Measurements from ENCODE around the gene DCDC2. TPM values are rescaled to one million over a fixed set of nuclear protein-coding genes. Genes with fewer than 3 reads are reported as not detected.
A peak's percentile ranks its signal among the peaks of the same experiment; 100 is the strongest.
"Not testable (repeated sequence)": the region's sequence is repeated elsewhere in the genome, so short reads cannot be mapped to it uniquely, and the experiment has no call there.

DCDC2 gene
- polyA plus RNA-seq, 3 donors from 2014 or later: not detected

DNA sequence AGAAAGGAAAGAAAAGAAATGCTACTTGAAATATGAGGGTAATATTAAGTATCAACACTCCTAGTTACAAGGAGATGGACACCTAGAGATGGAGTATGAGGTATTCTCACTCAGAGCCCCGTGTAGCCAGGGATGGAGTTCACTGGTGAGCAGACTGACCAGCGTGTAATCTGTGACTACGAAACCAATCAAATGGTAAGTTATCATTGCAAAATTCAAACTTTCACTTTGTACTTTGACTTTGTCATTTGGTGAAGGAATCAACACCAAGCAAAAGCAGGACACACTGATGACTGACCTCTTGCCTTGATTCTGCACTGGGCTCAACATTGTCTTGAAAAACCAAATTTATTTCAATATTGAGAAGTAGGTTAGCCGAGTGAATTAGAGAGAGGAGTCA lies 51.8 kb downstream of the DCDC2 start:
- Mint-ChIP-seq H3K27me3 (ENCODE audit: low read depth in 3 of 3) (peaks cover 0 to 8% (median 0%) of the 10 kb centered on the region in 3 donors), H3K4me3 (no peak overlapping the region), H3K4me1 (no peaks in the 10 kb centered on the region), H3K9me3 (peaks cover 0 to 4% (median 0%) of the 10 kb centered on the region in 6 donors), H3K27ac (no peak overlapping the region), H3K36me3 (no peaks in the 10 kb centered on the region)
- no peak for DNase-seq

DNA sequence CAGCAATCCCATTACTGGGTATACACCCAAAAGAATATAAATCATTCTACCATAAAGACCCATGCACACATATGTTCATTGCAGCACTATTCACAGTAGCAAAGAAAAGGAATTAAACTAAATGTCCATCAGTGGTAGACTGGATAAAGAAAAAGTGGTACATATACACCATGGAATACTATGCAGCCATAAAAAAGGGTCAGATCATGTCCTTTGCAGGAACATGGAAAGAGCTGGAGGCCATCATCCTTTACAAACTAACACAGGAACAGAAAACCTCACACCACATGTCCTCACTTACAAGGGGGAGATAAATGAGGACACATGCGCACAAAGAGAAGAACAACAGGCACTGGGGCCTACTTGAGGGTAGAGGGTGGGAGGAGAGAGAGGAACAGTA lies 60.9 kb downstream of the DCDC2 start:
- H3K4me1 Mint-ChIP-seq: no peaks in the 10 kb centered on the region
- H3K27me3 Mint-ChIP-seq (ENCODE audit: low read depth in 3 of 3): peaks cover 2 to 6% (median 6%) of the 10 kb centered on the region in 3 donors
- no peak for DNase-seq
- no peak overlapping the region for H3K27ac Mint-ChIP-seq
- H3K36me3 Mint-ChIP-seq: no peaks in the 10 kb centered on the region
- H3K4me3 Mint-ChIP-seq: no peak overlapping the region
- peaks cover 0 to 9% (median 4%) of the 10 kb centered on the region in 6 donors for H3K9me3 Mint-ChIP-seq

DNA sequence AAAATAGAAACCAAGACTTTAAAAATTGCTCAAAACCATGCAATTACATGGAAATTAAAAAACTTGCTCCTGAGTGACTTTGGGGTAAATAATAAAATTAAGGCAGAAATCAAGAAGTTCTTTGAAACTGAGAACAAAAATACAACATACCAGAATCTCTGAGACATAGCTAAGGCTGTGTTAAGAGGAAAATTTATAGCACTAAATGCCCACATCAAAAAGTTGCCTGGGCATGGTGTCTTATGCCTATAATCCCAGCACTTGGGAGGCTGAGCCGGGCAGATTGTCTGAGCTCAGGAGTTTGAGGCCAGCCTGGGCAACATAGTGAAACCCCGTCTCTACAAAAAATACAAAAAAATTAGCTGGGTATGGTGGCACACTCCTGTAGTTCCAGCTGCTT lies 64.0 kb downstream of the DCDC2 start:
- H3K27me3 Mint-ChIP-seq (ENCODE audit: low read depth in 3 of 3); H3K4me1 Mint-ChIP-seq; H3K9me3 Mint-ChIP-seq; H3K27ac Mint-ChIP-seq; DNase-seq; H3K36me3 Mint-ChIP-seq; H3K4me3 Mint-ChIP-seq: not testable (repeated sequence)

DNA sequence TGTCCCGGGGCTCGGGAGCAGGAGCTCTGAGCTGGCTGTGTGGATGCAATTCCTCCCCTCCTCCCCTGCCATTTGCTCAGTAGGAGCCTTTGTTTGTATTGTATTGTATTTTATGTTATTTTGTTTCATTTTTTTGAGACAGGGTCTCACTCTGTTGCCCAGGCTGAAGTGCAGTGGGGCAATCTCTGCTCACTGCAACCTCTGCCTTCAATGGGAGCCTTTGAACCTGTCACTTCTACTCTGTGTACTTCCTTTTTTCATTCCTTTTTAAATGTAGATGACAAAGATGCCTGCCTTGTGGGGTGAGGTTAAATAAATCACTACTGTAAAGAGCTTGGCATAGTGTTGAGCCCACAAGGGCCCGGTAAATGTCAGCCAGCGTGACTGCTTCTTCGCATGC lies 70.6 kb downstream of the DCDC2 start:
- H3K27ac Mint-ChIP-seq: no peak overlapping the region
- H3K4me1 Mint-ChIP-seq: peaks cover 0 to 6% of the 10 kb centered on the region in 2 donors
- H3K9me3 Mint-ChIP-seq: peaks cover 0 to 2% (median 0%) of the 10 kb centered on the region in 6 donors
- H3K36me3 Mint-ChIP-seq: no peaks in the 10 kb centered on the region
- no peak for DNase-seq
- no peak overlapping the region for H3K4me3 Mint-ChIP-seq
- H3K27me3 Mint-ChIP-seq (ENCODE audit: low read depth in 3 of 3): peaks cover 0 to 3% (median 0%) of the 10 kb centered on the region in 3 donors

DNA sequence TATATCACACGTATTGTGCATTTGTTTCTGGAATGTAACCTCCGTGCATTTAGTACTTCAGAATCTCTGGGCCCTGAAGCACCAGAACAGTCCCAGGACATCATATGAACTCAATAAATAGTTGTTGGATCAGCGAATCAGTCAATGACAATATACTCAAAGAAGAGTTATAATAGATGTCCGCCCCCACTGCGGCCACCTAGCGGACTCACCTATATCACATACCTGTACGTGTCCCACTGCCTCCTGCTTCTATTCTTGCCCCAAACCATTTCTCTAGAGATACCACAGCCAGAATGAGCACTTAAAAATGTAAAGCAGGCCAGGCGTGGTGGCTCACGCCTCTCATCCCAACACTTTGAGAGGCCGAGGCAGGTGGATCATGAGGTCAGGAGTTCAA lies 73.9 kb downstream of the DCDC2 start:
- Mint-ChIP-seq H3K27ac (no peak overlapping the region), H3K4me1 (peaks cover 0 to 6% of the 10 kb centered on the region in 2 donors), H3K27me3 (ENCODE audit: low read depth in 3 of 3) (peaks cover 0 to 3% (median 2%) of the 10 kb centered on the region in 3 donors), H3K9me3 (peaks cover 0 to 2% (median 0%) of the 10 kb centered on the region in 6 donors), H3K4me3 (no peak overlapping the region), H3K36me3 (no peaks in the 10 kb centered on the region)
- DNase-seq: no peak

DNA sequence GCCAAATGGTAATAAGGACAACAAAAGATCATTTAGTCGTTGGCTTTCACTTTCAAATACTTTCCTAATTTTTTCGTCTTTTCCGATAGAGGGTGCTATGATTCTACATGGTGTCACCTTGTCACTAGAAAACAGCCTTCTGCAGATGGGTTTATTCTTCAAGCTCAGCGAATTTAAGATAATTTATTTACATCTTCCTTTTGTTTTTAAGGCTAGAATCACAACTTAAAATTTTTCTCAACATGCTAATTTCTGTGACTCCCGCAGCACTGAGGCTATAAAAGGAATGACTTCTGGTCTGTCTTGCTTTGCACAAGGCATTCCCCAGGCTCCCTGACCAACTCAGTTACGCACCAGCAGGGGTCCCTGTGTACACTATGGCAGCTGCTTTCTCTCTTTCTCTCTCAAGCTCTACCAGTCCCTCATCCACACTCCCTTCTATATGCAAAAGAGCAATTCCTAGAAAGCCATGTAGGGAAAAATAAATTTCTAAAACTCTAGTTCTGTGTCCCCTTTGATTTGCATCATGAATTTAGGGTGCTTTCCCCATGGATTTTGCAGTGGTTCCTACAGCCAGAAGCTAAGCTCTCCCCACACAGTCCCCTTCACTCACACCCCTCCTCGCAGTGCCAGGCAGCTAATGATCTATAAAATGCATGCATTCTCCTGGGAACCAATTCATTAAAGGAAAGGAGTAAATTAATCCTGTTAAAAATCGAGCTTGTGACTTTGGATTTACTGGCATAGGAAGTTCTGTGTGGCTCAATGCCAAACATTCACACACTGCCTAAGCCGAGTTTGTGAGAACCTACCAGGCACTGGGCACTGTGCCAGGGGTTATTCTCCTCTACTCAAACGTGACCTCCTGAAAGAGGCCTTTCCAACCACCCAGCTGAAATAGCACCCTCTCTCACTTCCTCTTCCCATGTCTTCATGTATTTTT lies 74.5 kb downstream of the DCDC2 start:
- peaks cover 0 to 6% (median 2%) of the 10 kb centered on the region in 3 donors for H3K27me3 Mint-ChIP-seq (ENCODE audit: low read depth in 3 of 3)
- H3K4me1 Mint-ChIP-seq: peaks cover 0 to 6% of the 10 kb centered on the region in 2 donors
- H3K27ac Mint-ChIP-seq: no peak overlapping the region
- DNase-seq: peak in 1 of 3 donors; percentile 5
- H3K9me3 Mint-ChIP-seq: peaks cover 0 to 2% (median 0%) of the 10 kb centered on the region in 6 donors
- H3K36me3 Mint-ChIP-seq: no peaks in the 10 kb centered on the region
- H3K4me3 Mint-ChIP-seq: peak overlapping the region in 1 of 5 donors; percentile 31

DNA sequence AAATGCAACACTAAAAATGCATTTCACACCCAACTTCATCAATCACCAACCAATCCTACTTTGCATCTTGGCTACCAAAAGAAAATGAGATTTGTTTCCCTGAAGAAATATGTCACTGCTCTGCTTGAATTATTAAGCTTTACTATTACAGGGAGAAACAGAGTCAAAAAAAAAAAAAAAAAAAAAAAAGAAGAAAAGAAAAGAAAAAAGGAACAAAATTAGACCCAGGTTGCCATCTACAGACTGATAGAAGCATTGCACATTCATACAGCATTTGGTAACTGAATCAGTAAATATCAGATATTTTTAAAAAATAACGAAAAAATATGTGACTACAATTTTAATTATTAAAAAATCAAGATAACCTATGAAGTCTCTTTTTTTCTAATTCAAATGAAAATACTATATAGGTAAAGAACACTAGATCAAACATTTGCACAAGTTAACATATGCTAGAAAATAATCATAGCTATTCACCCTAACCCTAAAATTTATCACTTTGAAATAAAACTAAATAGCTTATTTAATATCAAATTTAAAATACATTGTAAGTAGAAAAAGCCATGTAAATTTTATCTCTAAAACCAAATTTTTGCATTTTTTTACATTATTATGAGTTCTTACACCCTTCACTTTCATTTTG lies 83.3 kb downstream of the DCDC2 start:
- no peaks in the 10 kb centered on the region for H3K9me3 Mint-ChIP-seq
- H3K4me1 Mint-ChIP-seq: no peaks in the 10 kb centered on the region
- no peak for DNase-seq
- H3K4me3 Mint-ChIP-seq: no peak overlapping the region
- H3K27me3 Mint-ChIP-seq (ENCODE audit: low read depth in 3 of 3): peaks cover 2 to 9% (median 2%) of the 10 kb centered on the region in 3 donors
- H3K27ac Mint-ChIP-seq: no peak overlapping the region
- H3K36me3 Mint-ChIP-seq: no peaks in the 10 kb centered on the region

DNA sequence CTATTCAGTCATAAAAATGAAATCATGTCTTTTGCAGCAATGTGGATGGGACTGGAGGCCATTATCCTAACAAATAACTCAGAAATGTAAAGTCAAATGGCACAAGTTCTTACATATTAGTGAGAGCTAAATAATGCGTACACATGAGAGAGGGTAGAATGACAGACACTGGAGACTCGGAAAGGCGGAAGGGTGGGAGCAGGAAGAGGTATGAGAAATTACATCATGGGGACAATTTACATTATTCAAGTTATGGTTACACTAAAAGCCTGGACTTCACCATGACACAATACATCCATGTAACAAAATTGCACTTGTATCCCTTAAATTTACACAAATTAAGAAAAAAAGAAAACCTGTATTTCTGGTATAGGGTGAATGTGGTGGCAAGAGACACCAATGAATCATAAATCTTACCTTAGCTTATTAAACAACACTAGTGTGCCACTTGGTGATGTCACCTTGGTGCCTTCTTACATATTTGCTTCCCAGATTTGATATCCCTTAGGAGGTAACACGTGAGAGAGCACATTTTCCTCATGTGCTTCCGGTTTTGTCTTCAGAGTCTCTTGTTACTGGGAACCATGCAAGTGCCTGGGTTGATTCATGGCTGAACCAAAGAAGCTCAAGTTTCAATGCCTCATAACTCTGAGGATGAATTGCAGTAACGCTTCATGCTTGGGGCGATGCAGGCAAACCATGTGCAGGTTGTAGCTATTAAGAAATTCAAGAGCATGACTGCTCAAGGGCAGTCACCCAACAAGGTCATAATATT lies 84.6 kb downstream of the DCDC2 start:
- Mint-ChIP-seq H3K4me1 (no peaks in the 10 kb centered on the region), H3K27ac (no peak overlapping the region), H3K36me3 (no peaks in the 10 kb centered on the region), H3K27me3 (ENCODE audit: low read depth in 3 of 3) (peaks cover 2 to 4% (median 2%) of the 10 kb centered on the region in 3 donors), H3K4me3 (no peak overlapping the region), H3K9me3 (no peaks in the 10 kb centered on the region)
- DNase-seq: no peak

DNA sequence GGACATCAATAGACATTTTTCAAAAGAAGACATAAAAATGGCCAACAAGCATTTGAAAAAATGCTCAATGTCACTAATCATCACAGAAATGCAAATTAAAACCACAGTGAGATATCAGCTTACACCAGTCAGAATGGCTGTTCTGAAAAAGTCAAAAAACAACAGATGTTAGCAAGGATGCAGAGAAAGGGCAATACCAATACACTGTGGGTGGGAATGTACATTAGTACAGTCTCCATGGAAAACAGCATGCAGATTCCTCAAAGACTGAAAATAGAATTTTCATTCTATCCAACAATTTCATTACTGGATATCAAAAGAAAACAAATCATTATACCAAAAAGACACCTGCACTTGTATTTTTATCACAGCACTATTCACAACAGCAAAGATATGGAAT lies 85.3 kb downstream of the DCDC2 start:
- peaks cover 0 to 4% (median 2%) of the 10 kb centered on the region in 3 donors for H3K27me3 Mint-ChIP-seq (ENCODE audit: low read depth in 3 of 3)
- H3K27ac Mint-ChIP-seq: no peak overlapping the region
- no peaks in the 10 kb centered on the region for H3K36me3 Mint-ChIP-seq
- no peak for DNase-seq
- H3K4me1 Mint-ChIP-seq: no peaks in the 10 kb centered on the region
- H3K4me3 Mint-ChIP-seq: no peak overlapping the region
- no peaks in the 10 kb centered on the region for H3K9me3 Mint-ChIP-seq

DNA sequence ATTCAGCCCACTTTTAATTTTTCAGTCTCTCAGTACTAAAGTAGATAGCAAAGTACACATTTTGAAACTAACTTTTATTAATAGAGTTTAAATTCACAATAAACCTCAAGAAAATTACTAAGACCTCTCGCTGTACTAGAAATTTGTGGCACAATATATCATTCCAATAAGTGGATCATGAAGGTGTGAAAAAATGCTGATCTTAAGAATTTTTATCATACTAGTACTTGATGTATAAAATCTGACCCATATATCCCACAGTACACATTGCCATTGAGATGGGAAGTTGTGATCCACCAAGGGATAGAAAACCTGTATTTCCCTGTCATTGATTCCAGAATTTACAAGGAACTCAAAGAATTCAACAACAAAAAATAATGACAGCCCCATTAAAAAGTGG lies 85.7 kb downstream of the DCDC2 start:
- Mint-ChIP-seq H3K9me3 (no peaks in the 10 kb centered on the region), H3K36me3 (no peaks in the 10 kb centered on the region), H3K27me3 (ENCODE audit: low read depth in 3 of 3) (peaks cover 0 to 4% (median 2%) of the 10 kb centered on the region in 3 donors), H3K4me1 (no peaks in the 10 kb centered on the region), H3K27ac (no peak overlapping the region), H3K4me3 (no peak overlapping the region)
- no peak for DNase-seq

DNA sequence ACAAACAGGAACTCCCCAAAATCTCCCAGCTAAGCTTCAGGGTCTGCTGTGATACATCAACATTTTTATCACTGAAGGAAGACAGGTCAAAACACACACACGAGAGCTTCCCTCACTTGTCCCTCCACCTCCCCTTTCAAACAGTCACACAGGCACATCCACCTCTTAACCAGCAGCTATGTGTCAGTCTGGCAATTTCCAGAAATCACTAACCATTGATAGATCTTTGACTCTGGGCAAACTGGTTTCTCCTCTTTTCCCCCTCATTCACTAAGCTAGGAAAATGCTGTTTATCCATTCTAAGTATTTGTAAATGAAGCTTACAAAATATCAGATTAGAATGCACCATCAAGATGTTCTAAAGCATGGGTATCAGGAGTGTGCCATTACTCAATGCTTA lies 87.8 kb downstream of the DCDC2 start:
- Mint-ChIP-seq H3K36me3 (no peaks in the 10 kb centered on the region), H3K9me3 (peaks cover 0 to 2% (median 0%) of the 10 kb centered on the region in 6 donors), H3K4me3 (no peak overlapping the region), H3K27me3 (ENCODE audit: low read depth in 3 of 3) (peaks cover 0 to 7% (median 3%) of the 10 kb centered on the region in 3 donors), H3K27ac (no peak overlapping the region), H3K4me1 (no peaks in the 10 kb centered on the region)
- DNase-seq: no peak

DNA sequence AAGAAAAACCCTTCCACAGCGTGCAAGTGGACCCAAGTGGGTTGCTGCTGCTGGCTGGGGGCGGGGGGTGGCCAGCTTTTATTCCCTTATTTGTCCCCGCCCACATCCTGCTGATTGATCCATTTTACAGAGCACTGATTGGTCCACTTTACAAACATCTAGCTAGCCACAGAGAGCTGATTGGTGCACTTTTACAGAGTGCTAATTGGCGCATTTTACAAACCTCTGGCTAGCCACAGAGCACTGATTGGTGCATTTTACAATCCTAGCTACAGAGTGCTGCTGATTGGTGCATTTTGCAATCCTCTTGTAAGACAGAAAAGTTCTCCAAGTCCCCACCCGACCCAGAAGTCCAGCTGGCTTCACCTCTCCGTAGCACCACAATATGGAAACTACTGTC lies 99.6 kb downstream of the DCDC2 start:
- not testable (repeated sequence) for H3K36me3 Mint-ChIP-seq, DNase-seq, H3K4me1 Mint-ChIP-seq, H3K4me3 Mint-ChIP-seq, H3K9me3 Mint-ChIP-seq, H3K27ac Mint-ChIP-seq
- H3K27me3 Mint-ChIP-seq (ENCODE audit: low read depth in 3 of 3): peaks cover 0 to 18% (median 6%) of the 10 kb centered on the region in 3 donors

DNA sequence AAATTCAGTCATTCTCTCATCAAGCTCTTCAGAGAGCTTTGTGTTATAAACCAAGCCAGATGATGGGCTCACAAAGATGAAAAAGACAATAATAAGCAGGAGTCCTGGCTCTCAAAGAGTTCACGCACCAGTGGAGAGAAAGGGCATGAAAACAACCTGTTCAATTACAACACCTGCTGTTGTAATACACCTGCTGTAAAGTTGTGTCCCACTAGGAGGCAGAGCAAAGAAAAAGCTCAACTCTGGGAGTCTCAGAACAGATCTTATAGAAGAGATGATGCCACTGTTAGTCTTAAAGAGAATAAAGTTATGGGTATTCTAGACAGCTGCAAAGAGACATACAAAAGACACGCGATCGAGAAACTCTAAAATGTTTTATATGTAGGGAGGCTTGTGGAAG lies 100.6 kb downstream of the DCDC2 start:
- no peaks in the 10 kb centered on the region for H3K36me3 Mint-ChIP-seq
- H3K27me3 Mint-ChIP-seq (ENCODE audit: low read depth in 3 of 3): peaks cover 2 to 20% (median 6%) of the 10 kb centered on the region in 3 donors
- no peak for DNase-seq
- H3K27ac Mint-ChIP-seq: no peak overlapping the region
- H3K4me1 Mint-ChIP-seq: no peaks in the 10 kb centered on the region
- no peak overlapping the region for H3K4me3 Mint-ChIP-seq
- H3K9me3 Mint-ChIP-seq: peaks cover 0 to 10% (median 4%) of the 10 kb centered on the region in 6 donors

DNA sequence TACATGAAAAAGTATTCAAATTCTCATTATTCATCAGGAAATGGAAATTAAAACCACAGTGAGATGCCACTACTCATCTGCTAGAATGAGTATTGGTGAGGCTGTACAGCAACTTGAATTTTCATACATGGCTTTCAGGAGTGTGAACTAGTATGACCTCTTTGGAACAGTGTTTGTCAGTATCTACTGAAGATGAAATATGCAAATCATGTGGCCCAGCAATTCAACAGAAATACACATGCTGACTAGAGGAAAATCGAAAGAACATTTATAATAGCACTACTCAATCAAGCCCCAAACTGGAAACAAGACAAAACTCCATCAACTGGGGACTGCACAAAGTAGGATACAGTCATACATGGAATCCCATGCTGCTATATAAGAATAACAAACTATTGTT lies 102.2 kb downstream of the DCDC2 start:
- Mint-ChIP-seq H3K4me1 (no peaks in the 10 kb centered on the region), H3K4me3 (no peak overlapping the region), H3K27me3 (ENCODE audit: low read depth in 3 of 3) (peaks cover 3 to 18% (median 6%) of the 10 kb centered on the region in 3 donors), H3K9me3 (peaks cover 0 to 11% (median 6%) of the 10 kb centered on the region in 6 donors), H3K27ac (no peak overlapping the region), H3K36me3 (no peaks in the 10 kb centered on the region)
- DNase-seq: no peak
